ENCODE results near the gene CD36. TPM values are rescaled to one million over a fixed set of nuclear protein-coding genes. Genes with fewer than 3 reads are reported as not detected.

The CD36 gene
- polyA plus RNA-seq, 1 donor from 2014 or later: 0.31 TPM

- H3K9me3 ChIP-seq (ENCODE audit: low read length): no peaks in the 10 kb centered on the region
- no peaks in the 10 kb centered on the region for H3F3A ChIP-seq (ENCODE audit: insufficient read depth, low read length, poor library complexity, severe bottlenecking)
- H3K27me3 ChIP-seq (ENCODE audit: insufficient read depth, low read depth, low read length): no peaks in the 10 kb centered on the region
- no peak overlapping the region for H3K9ac ChIP-seq (ENCODE audit: low read length)
- no peaks in the 10 kb centered on the region for H3K9me2 ChIP-seq (ENCODE audit: insufficient read depth, low read length)
- TF ChIP-seq EP300 (conservative IDR thresholded peaks at IDR 0.05; ENCODE audit: poor library complexity, severe bottlenecking): no peak
- TF ChIP-seq POLR2AphosphoS5 (IDR thresholded peaks at IDR 0.05): no peak
- no peak for TF ChIP-seq EZH2 (IDR thresholded peaks at IDR 0.05; ENCODE audit: borderline replicate concordance, insufficient read depth, low read length, poor library complexity, severe bottlenecking)
- TF ChIP-seq CTCF (IDR thresholded peaks at IDR 0.05; ENCODE audit: poor library complexity, severe bottlenecking): no peak
- no peaks in the 10 kb centered on the region for H3K79me2 ChIP-seq (replicated peaks; ENCODE audit: insufficient read depth, low read length)
- no peak overlapping the region for H3K27ac ChIP-seq (ENCODE audit: low read length)
- H3K4me3 ChIP-seq (ENCODE audit: low read length): no peak overlapping the region
- no peak overlapping the region for H2AFZ ChIP-seq (ENCODE audit: low read depth, low read length)
- no peaks in the 10 kb centered on the region for H4K20me1 ChIP-seq (ENCODE audit: insufficient read depth)
- H3K36me3 ChIP-seq (ENCODE audit: insufficient read depth, low read length): no peaks in the 10 kb centered on the region
- H3K4me2 ChIP-seq (ENCODE audit: low read length): no peak overlapping the region
Observed at GRCh38 chr7:80630608-80631405, 7.6 kb upstream of the CD36 start.

DNA sequence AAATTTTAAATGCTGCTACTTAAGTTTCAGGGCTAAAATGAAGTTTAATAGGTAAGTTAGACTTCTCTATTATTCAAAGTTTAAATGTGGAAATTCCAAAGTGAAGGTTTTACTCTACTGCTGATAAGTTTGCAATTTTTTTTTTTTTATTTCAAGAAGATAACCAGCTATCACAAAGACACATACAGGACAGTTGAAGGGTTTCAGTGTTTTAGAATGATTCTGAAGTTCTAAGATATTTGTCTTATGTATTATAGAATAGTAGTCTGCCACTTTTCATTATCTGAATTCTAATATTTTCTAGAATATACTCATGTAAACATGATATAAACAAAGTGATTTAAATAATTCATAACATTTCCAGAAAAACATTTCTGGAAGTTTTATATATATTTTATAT lies 7.0 kb upstream of the CD36 start:
- H3K36me3 ChIP-seq (ENCODE audit: insufficient read depth, low read length): no peaks in the 10 kb centered on the region
- H3K9me3 ChIP-seq (ENCODE audit: low read length): no peaks in the 10 kb centered on the region
- no peak overlapping the region for H3K4me2 ChIP-seq (ENCODE audit: low read length)
- no peak overlapping the region for H3K27ac ChIP-seq (ENCODE audit: low read length)
- no peaks in the 10 kb centered on the region for H3F3A ChIP-seq (ENCODE audit: insufficient read depth, low read length, poor library complexity, severe bottlenecking)
- H3K9me2 ChIP-seq (ENCODE audit: insufficient read depth, low read length): no peaks in the 10 kb centered on the region
- H4K20me1 ChIP-seq (ENCODE audit: insufficient read depth): no peaks in the 10 kb centered on the region
- TF ChIP-seq EZH2 (IDR thresholded peaks at IDR 0.05; ENCODE audit: borderline replicate concordance, insufficient read depth, low read length, poor library complexity, severe bottlenecking): no peak
- no peak for TF ChIP-seq RAD21 (conservative IDR thresholded peaks at IDR 0.05)
- TF ChIP-seq SMC3 (conservative IDR thresholded peaks at IDR 0.05; ENCODE audit: poor library complexity): no peak
- TF ChIP-seq REST (IDR thresholded peaks at IDR 0.05; ENCODE audit: borderline replicate concordance): no peak
- no peak for TF ChIP-seq TAF1 (IDR thresholded peaks at IDR 0.05; ENCODE audit: low read depth)
- no peak for TF ChIP-seq CTCF (IDR thresholded peaks at IDR 0.05; ENCODE audit: poor library complexity, severe bottlenecking)
- TF ChIP-seq POLR2AphosphoS5 (IDR thresholded peaks at IDR 0.05): no peak
- TF ChIP-seq MXI1 (conservative IDR thresholded peaks at IDR 0.05; ENCODE audit: poor library complexity, severe bottlenecking): no peak
- TF ChIP-seq EP300 (conservative IDR thresholded peaks at IDR 0.05; ENCODE audit: poor library complexity, severe bottlenecking): no peak
- no peak overlapping the region for H3K9ac ChIP-seq (ENCODE audit: low read length)
- H3K4me3 ChIP-seq (ENCODE audit: low read length): no peak overlapping the region
- H2AFZ ChIP-seq (ENCODE audit: low read depth, low read length): no peak overlapping the region
- no peaks in the 10 kb centered on the region for H3K27me3 ChIP-seq (ENCODE audit: insufficient read depth, low read depth, low read length)
- no peaks in the 10 kb centered on the region for H3K79me2 ChIP-seq (replicated peaks; ENCODE audit: insufficient read depth, low read length)
